HL-60 (cell line): ENCODE results near the gene APOL2.
A peak's percentile ranks its signal among the peaks of the same experiment; 100 is the strongest.
"Not testable (repeated sequence)": the region's sequence is repeated elsewhere in the genome, so short reads cannot be mapped to it uniquely, and the experiment has no call there.

Experiments used
- DNase-seq, 2 experiments: peaks; one replicate each; pipeline ENCODE4 v3.0.0-alpha.2; 2010 to 2020; ENCODE audit warnings: low read depth in 1 of 2, low spot score in 1 of 2
- H3K27ac ChIP-seq: fragments of 250-450 bp; sonication (Bioruptor Pico); replicated peaks from 2 replicates; pipeline ENCODE4 v1.5.1; 2020; ENCODE audit warnings: mild to moderate bottlenecking, moderate library complexity
- H3K27me3 ChIP-seq: fragments of 250-450 bp; sonication (Bioruptor Pico); 2 replicates; pipeline ENCODE4 v1.5.1; 2021; ENCODE audit warnings: mild to moderate bottlenecking, moderate library complexity; ENCODE audit not compliant: insufficient read depth, poor library complexity, severe bottlenecking
- H3K4me3 ChIP-seq: replicated peaks from 2 replicates; pipeline ENCODE4 v1.5.1; 2011; ENCODE audit warnings: mild to moderate bottlenecking, control low read depth, low read length; ENCODE audit not compliant: insufficient read depth
- CTCF ChIP-seq: IDR thresholded peaks from one replicate; pipeline ENCODE4 v1.5.1; 2011; ENCODE audit warnings: low read length, control low read depth, inconsistent platforms; ENCODE audit not compliant: insufficient read depth
- GABPA ChIP-seq: IDR thresholded peaks from 2 replicates; pipeline ENCODE4 v1.6.1; 2012; ENCODE audit warnings: low read depth
- POLR2AphosphoS5 ChIP-seq: IDR thresholded peaks from 2 replicates; pipeline ENCODE4 v1.6.1; 2012; ENCODE audit warnings: low read depth
- REST ChIP-seq: IDR thresholded peaks from 2 replicates; pipeline ENCODE4 v1.6.1; 2012; ENCODE audit warnings: low read depth; ENCODE audit not compliant: insufficient replicate concordance
- SPI1 ChIP-seq: IDR thresholded peaks from 2 replicates; pipeline ENCODE4 v1.6.1; 2012; ENCODE audit warnings: low read depth, mild to moderate bottlenecking, borderline replicate concordance

APOL2 gene

GRCh38 chr22:36210224-36210623 lies 29.1 kb downstream of the APOL2 start:
- TF ChIP-seq POLR2AphosphoS5 (no peak), GABPA (no peak), REST (no peak), CTCF (no peak), SPI1 (no peak)
- no peak overlapping the region for H3K4me3 ChIP-seq
- peak overlapping the region; percentile 55 for H3K27ac ChIP-seq
- no peaks in the 10 kb centered on the region for H3K27me3 ChIP-seq
- DNase-seq = no peak

DNA sequence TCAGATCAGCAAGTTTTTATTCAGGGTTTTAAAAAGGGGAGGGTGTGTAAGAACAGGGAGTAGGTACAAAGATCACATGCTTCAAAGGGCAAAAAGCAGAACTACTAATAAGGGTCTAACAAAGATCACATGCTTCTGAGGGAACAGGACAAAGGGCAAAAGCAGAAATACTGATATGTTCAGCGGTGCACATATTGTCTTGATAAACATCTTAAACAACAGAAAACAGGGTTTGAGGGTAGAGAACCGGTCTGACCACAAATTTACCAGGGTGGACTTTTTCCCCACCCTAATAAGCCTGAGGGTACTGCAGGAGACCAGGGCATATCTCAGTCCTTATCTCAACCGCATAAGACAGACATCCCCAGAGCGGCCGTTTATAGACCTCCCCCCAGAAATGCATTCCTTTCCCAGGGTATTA lies 29.8 kb downstream of the APOL2 start:
- not testable (repeated sequence) for H3K27ac ChIP-seq, H3K4me3 ChIP-seq, H3K27me3 ChIP-seq
- DNase-seq = peak in 1 of 2 experiments; percentile 24

DNA sequence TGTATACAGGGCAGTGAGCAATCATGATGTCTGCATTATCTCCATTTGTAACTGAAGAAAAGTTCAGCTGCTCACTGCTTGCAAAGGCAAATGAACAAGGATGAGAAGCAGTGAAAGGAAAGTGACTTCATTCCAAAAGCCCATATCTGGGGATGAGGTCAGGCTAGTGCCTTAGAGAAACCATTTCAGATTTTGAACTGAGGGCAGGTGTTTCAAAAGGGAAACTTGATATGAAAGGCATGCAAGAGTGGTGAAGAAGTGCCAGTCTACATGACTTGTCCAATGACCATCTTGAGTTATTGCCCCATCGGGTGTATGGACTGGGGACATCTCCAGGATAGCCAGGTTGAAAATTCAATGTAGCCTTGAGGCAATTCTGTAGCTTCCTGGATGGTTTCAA lies 30.4 kb downstream of the APOL2 start:
- no peak for TF ChIP-seq REST
- TF ChIP-seq SPI1 = no peak
- no peak for TF ChIP-seq GABPA
- TF ChIP-seq CTCF = no peak
- TF ChIP-seq POLR2AphosphoS5 = no peak
- DNase-seq = no peak
- Histone ChIP-seq H3K27me3 (no peaks in the 10 kb centered on the region), H3K4me3 (no peak overlapping the region), H3K27ac (no peak overlapping the region)

DNA sequence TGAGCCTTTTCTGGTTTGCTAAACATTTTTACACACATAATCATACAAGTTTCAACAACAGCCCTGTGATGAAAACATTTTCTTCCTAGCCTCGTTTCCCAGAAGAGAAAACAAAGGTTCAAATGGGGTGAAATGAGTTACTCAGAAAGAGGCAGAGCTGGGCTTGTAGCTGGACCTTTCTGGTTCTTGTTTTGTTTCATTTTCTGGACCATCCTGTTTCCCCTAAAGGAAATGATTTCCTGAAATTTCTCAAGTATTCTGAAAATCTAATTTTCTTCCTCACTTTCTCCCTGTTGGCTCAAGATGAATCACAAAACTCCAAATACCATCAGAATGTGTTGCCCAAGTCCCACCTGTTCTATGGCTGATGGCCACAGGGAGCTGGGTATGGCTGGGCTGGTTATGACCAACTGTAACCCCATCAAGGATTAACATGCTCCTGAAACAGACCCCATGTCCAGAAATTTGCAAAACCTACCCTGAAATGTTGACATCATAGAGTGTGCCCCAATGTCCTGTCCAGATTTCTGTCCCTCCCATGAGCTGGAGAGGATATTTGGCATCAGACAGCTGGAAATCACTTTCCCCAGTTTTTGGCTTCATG lies 31.1 kb downstream of the APOL2 start:
- TF ChIP-seq REST (no peak), SPI1 (no peak), GABPA (no peak), POLR2AphosphoS5 (no peak)
- no peak overlapping the region for H3K27ac ChIP-seq

More for the DNA sequence above, 31.1 kb downstream of the APOL2 start:
- Histone ChIP-seq H3K4me3 (no peak overlapping the region), H3K27me3 (no peaks in the 10 kb centered on the region)
- no peak for DNase-seq
